K562 (cell line): ENCODE data around the gene RAB9B. TPM values are rescaled to one million over a fixed set of nuclear protein-coding genes. Genes with fewer than 3 reads are reported as not detected.

ENCODE experiments used
- ATAC-seq: fragments of 200-7000 bp; cut with Tn5 transposase; 3 replicates; pipeline ENCODE4 v1.9.1; 2020; ENCODE audit warnings: moderate library complexity
- BruUV-seq: library from RNA; stranded (reverse); fragments of 400-500 nt; replicated peaks from 2 replicates; lab custom pipeline; 2021; lab: Mats Ljungman, UMichigan
- CTCF ChIA-PET: fragments of 300-600 bp; formaldehyde crosslinking; extraction: SDS; loops from one replicate; lab custom pipeline; 2021; ENCODE audit warnings: low intra/inter-chr PET ratio; lab: Yijun Ruan, JAX
- POLR2A ChIA-PET: fragments of 300-600, 350-650 bp; sonication (Branson Sonifier 250); formaldehyde crosslinking; extraction: SDS; loops from one replicate; lab custom pipeline; 2021; ENCODE audit warnings: antibody characterized with exemption, inconsistent platforms; lab: Yijun Ruan, JAX
- DNase-seq, 4 experiments: peaks; one replicate each; pipeline versions ENCODE4 v3.0.0 to v3.0.0-alpha.2; 2011 to 2018; ENCODE audit warnings: low spot score in 3 of 4, mixed read lengths in 3 of 4; ENCODE audit errors: extremely low read depth in 1 of 4
- FAIRE-seq: peaks from 2 replicates; lab custom pipeline; 2011; peaks lifted over from hg19 to GRCh38; lab: Jason Lieb, UNC
- H2AFZ ChIP-seq: 2 replicates; pipeline ENCODE4 v1.6.0; 2011; ENCODE audit warnings: low read depth, low read length, control low read depth, inconsistent platforms
- H3K27ac ChIP-seq: fragments of 200-600 bp; 3 replicates; pipeline ENCODE4 v1.8.0; 2011; ENCODE audit warnings: low read depth, mild to moderate bottlenecking, control low read depth, inconsistent platforms, low read length, moderate library complexity, mixed read lengths; ENCODE audit errors: extremely low read depth
- H3K27me3 ChIP-seq, 2 experiments: fragments of 300-600 bp in 1 of 2; 2 replicates in 1 of 2; 3 replicates in 1 of 2; pipeline versions ENCODE4 v1.6.0 to v1.8.0; 2011; ENCODE audit warnings: inconsistent platforms in 2 of 2, low read length in 2 of 2, mild to moderate bottlenecking in 1 of 2, mixed read lengths in 1 of 2, moderate library complexity in 1 of 2; ENCODE audit not compliant: control insufficient read depth in 2 of 2, insufficient read depth in 2 of 2
- H3K36me3 ChIP-seq: fragments of 300-600 bp; 3 replicates; pipeline ENCODE4 v1.8.0; 2011; ENCODE audit warnings: mild to moderate bottlenecking, low read length, inconsistent platforms; ENCODE audit not compliant: control insufficient read depth, insufficient read depth
- H3K4me1 ChIP-seq, 2 experiments: fragments of 200-600 bp in 1 of 2; replicated peaks in 1 of 2; 2 replicates in 1 of 2; 3 replicates in 1 of 2; pipeline versions ENCODE4 v1.5.1 to v1.8.0; 2011; ENCODE audit warnings: inconsistent platforms in 2 of 2, low read length in 2 of 2, mild to moderate bottlenecking in 1 of 2, mixed read lengths in 1 of 2, moderate library complexity in 1 of 2; ENCODE audit not compliant: control insufficient read depth in 2 of 2, insufficient read depth in 2 of 2
- H3K4me2 ChIP-seq: 2 replicates; pipeline ENCODE4 v1.6.1; 2011; ENCODE audit warnings: low read length, control low read depth, inconsistent platforms, mixed read lengths; ENCODE audit not compliant: insufficient read depth
- H3K4me3 ChIP-seq: fragments of 200-600 bp; sonication (generic), shearing (Covaris generic); 2 replicates; pipeline ENCODE4 v1.5.1; 2016; ENCODE audit warnings: control low read depth, inconsistent platforms
- H3K79me2 ChIP-seq: fragments of 200-600 bp; 3 replicates; pipeline ENCODE4 v1.8.0; 2011; ENCODE audit warnings: low read length, inconsistent platforms; ENCODE audit not compliant: control insufficient read depth, insufficient read depth
- H3K9ac ChIP-seq, 2 experiments: 2 replicates each; pipeline versions ENCODE4 v1.6.0 to v1.6.1; 2011; ENCODE audit warnings: low read depth in 2 of 2, low read length in 2 of 2, control low read depth in 1 of 2, inconsistent platforms in 1 of 2, mild to moderate bottlenecking in 1 of 2, mixed read lengths in 1 of 2; ENCODE audit not compliant: insufficient read depth in 1 of 2
- H3K9me1 ChIP-seq: one replicate; pipeline ENCODE4 v1.6.0; 2011; ENCODE audit warnings: inconsistent platforms, mild to moderate bottlenecking, low read length, moderate library complexity; ENCODE audit not compliant: control insufficient read depth, insufficient read depth
- H3K9me3 ChIP-seq: replicated peaks from 2 replicates; pipeline ENCODE4 v1.5.1; 2011; ENCODE audit warnings: low read depth, low read length, inconsistent platforms; ENCODE audit not compliant: control insufficient read depth, insufficient read depth
- H4K20me1 ChIP-seq: replicated peaks from 2 replicates; pipeline ENCODE4 v1.6.1; 2011; ENCODE audit warnings: low read length, inconsistent platforms, mixed read lengths; ENCODE audit not compliant: control insufficient read depth, insufficient read depth
- KAT8 ChIP-seq: fragments of 450-650 bp; IDR thresholded peaks from 2 replicates; pipeline ENCODE4 v1.6.1; 2016; ENCODE audit warnings: low read depth, mild to moderate bottlenecking
- MITF ChIP-seq: IDR thresholded peaks from 2 replicates; pipeline ENCODE4 v1.6.1; 2014; ENCODE audit warnings: antibody characterized with exemption
- NFE2L1 ChIP-seq: fragments of 450-650 bp; IDR thresholded peaks from 2 replicates; pipeline ENCODE4 v1.6.1; 2016; ENCODE audit warnings: missing genetic modification characterization, low read depth, mild to moderate bottlenecking, missing compliant biosample characterization, moderate library complexity, borderline replicate concordance
- ZFPM2 ChIP-seq: fragments of 250-450 bp; sonication (Bioruptor Pico); IDR thresholded peaks from 2 replicates; pipeline ENCODE4 v1.5.1; 2022; ENCODE audit warnings: mild to moderate bottlenecking
- WGBS: fragments of 100-300 bp; shearing (Covaris generic); methylation state at CpG from one replicate; pipeline ENCODE4 v1.1.6; 2016; ENCODE audit warnings: low coverage, mixed read lengths; ENCODE audit not compliant: insufficient coverage; ENCODE audit errors: missing lambda C conversion rate; 5-methylcytosine and 5-hydroxymethylcytosine counted together
- in situ Hi-C: fragments of 300-500 bp; cut with MboI; formaldehyde crosslinking; loops from 4 replicates; pipeline ENCODE4 v1.15.0; 2018; ENCODE audit warnings: inconsistent platforms, mixed read lengths
- intact Hi-C: fragments of 100-400 bp; cut with micrococcal nuclease; formaldehyde crosslinking; loops from 2 replicates; pipeline ENCODE4 v1.14.2; 2022
- polyA plus RNA-seq, 8 experiments: library from polyadenylated mRNA; depleted of rRNA in 4 of 8; stranded (reverse) in 5 of 8; unstranded in 3 of 8; fragments of >200 nt; fragmentation: Nextera tagmentation in 2 of 8; fragmentation: Illumina TruSeq in 1 of 8; extraction: Ambion mirVana in 2 of 8; extraction: Trizol in 1 of 8; gene quantifications; 2 replicates each; pipeline versions ENCODE4 v1.2.1 to v1.2.3, GENCODE V29; 2011 to 2014; ENCODE audit warnings: inconsistent platforms in 1 of 8, missing spikeins in 1 of 8
- total RNA-seq, 7 experiments: library from RNA; depleted of rRNA in 6 of 7; stranded (reverse); fragments of >200 nt in 6 of 7; fragmentation: Illumina TruSeq in 2 of 7; extraction: Trizol in 2 of 7; gene quantifications; 2 replicates each; pipeline versions ENCODE4 v1.2.1 to v1.2.3, GENCODE V29; 2011 to 2021; ENCODE audit warnings: low replicate concordance in 1 of 7
- TF ChIP-seq, protein P1 (sequence below): IDR thresholded peaks from 2 replicates; pipeline ENCODE4 v1.6.1; 2012; ENCODE audit warnings: low read depth, low read length, improper control_type of control experiment, borderline replicate concordance
- TF ChIP-seq, protein P2 (sequence below): fragments of 450-650 bp; IDR thresholded peaks from 2 replicates; pipeline ENCODE4 v1.6.1; 2017; ENCODE audit warnings: antibody characterized with exemption

Gene RAB9B
- total and polyA plus RNA-seq, 9 of the 15 experiments (the other 6 are each of a cell fraction or from before 2014, with no cell fraction given) = 0.03 to 0.05 (median 0.04) TPM; not detected in 6

DNA sequence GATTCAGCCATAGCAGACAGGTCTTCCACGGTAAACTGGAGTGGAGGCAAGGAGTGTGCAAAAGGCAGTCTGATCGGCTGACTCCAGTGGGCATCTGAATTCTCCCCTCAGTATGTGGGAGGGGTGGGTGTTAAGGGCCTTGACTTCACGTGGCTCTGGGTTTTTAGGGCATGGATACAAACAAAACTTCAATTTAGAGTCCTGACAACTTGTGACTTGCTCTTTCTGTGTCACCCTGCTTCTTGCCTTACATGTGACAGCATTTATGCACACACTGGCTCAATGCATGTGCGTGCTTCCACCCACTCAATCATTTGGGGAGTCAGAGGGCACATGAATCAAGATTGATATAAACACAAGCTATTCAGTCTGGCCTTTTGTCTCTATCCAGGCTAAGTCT, 37.9 kb downstream of the RAB9B start:
- WGBS = 3% methylated on average over 4 of the region's 4 CpGs
- H4K20me1 ChIP-seq = no peaks in the 10 kb centered on the region
- H2AFZ ChIP-seq = no peak overlapping the region
- no peak overlapping the region for H3K27ac ChIP-seq
- no peak overlapping the region for H3K4me3 ChIP-seq
- ATAC-seq (no peak), DNase-seq (no peak), FAIRE-seq (no peak)
- no peaks in the 10 kb centered on the region for H3K9me1 ChIP-seq
- intact Hi-C loops = no loop called here
- H3K9me3 ChIP-seq = no peaks in the 10 kb centered on the region
- no peak overlapping the region for H3K9ac ChIP-seq
- 0 out of 5 replicates have a peak, but pooled peaks cover 0 to 4% of the 10 kb centered on the region in 2 experiments for H3K27me3 ChIP-seq
- BruUV-seq = no TSS peak
- H3K36me3 ChIP-seq = no peaks in the 10 kb centered on the region
- no peaks in the 10 kb centered on the region for H3K4me1 ChIP-seq
- TF ChIP-seq MITF = no peak
- TF ChIP-seq KAT8 = no peak
- TF ChIP-seq, protein P1, sequence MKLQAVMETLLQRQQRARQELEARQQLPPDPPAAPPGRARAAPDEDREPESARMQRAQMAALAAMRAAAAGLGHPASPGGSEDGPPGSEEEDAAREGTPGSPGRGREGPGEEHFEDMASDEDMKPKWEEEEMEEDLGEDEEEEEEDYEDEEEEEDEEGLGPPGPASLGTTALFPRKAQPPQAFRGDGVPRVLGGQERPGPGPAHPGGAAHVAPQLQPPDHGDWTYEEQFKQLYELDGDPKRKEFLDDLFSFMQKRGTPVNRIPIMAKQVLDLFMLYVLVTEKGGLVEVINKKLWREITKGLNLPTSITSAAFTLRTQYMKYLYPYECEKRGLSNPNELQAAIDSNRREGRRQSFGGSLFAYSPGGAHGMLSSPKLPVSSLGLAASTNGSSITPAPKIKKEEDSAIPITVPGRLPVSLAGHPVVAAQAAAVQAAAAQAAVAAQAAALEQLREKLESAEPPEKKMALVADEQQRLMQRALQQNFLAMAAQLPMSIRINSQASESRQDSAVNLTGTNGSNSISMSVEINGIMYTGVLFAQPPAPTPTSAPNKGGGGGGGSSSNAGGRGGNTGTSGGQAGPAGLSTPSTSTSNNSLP = no peak
- no peak for TF ChIP-seq ZFPM2 (CRISPR knock-in tag)
- TF ChIP-seq, protein P2, sequence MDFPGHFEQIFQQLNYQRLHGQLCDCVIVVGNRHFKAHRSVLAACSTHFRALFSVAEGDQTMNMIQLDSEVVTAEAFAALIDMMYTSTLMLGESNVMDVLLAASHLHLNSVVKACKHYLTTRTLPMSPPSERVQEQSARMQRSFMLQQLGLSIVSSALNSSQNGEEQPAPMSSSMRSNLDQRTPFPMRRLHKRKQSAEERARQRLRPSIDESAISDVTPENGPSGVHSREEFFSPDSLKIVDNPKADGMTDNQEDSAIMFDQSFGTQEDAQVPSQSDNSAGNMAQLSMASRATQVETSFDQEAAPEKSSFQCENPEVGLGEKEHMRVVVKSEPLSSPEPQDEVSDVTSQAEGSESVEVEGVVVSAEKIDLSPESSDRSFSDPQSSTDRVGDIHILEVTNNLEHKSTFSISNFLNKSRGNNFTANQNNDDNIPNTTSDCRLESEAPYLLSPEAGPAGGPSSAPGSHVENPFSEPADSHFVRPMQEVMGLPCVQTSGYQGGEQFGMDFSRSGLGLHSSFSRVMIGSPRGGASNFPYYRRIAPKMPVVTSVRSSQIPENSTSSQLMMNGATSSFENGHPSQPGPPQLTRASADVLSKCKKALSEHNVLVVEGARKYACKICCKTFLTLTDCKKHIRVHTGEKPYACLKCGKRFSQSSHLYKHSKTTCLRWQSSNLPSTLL = no peak
- no peak for TF ChIP-seq NFE2L1
- ChIA-PET CTCF (no interaction called here), POLR2A (no interaction called here)
- in situ Hi-C loops = no loop called here
- H3K4me2 ChIP-seq = no peak overlapping the region
- H3K79me2 ChIP-seq = no peaks in the 10 kb centered on the region
